CD4-positive, alpha-beta T cell treated with Interleukin-10 for 1 hour (primary cell): ENCODE measurements around the gene HOXB3.
A peak's percentile ranks its signal among the peaks of the same experiment; 100 is the strongest.

ENCODE experiments used
- DNase-seq: peaks from one replicate; pipeline ENCODE4 v3.0.0-alpha.2; 2020

The HOXB3 gene

GRCh38 chr17:48589831-48590606, at the start of gene HOXB3:
Gene HOXB3 (minus strand): TSS chr17:48590241. CDS start chr17:48552474, 37,767 bp downstream.
- DNase-seq = no peak

- DNase-seq = no peak
These were observed 49.1 kb upstream of the HOXB3 start for GRCh38 chr17:48639136-48639535.

GRCh38 chr17:48637323-48638260, 47.6 kb upstream of the HOXB3 start:
- no peak for DNase-seq

GRCh38 chr17:48636177-48637018, 46.4 kb upstream of the HOXB3 start:
- DNase-seq = peak; percentile 70

GRCh38 chr17:48634493-48635208, 44.6 kb upstream of the HOXB3 start:
- DNase-seq = no peak

GRCh38 chr17:48633266-48633677, 43.2 kb upstream of the HOXB3 start:
- no peak for DNase-seq

- no peak for DNase-seq
These were observed 42.7 kb upstream of the HOXB3 start for GRCh38 chr17:48632579-48633265.

GRCh38 chr17:48631693-48632578, 41.9 kb upstream of the HOXB3 start:
- DNase-seq = no peak

- no peak for DNase-seq
These were observed 41.1 kb upstream of the HOXB3 start for GRCh38 chr17:48630925-48631692.

- DNase-seq = no peak
These were observed 40.2 kb upstream of the HOXB3 start for GRCh38 chr17:48630009-48630924.

- DNase-seq = no peak
These were observed 39.3 kb upstream of the HOXB3 start for GRCh38 chr17:48629411-48629759.

GRCh38 chr17:48628649-48629410, 38.8 kb upstream of the HOXB3 start:
- DNase-seq = no peak

- DNase-seq = no peak
These were observed 37.8 kb upstream of the HOXB3 start for GRCh38 chr17:48627623-48628521.

- DNase-seq = no peak
These were observed 37.1 kb upstream of the HOXB3 start for GRCh38 chr17:48627118-48627597.

- peak; percentile 51 for DNase-seq
These were observed 36.4 kb upstream of the HOXB3 start, which contains the start of gene HOXB9 for GRCh38 chr17:48626245-48627117. Gene HOXB9 (minus strand): TSS chr17:48626358. CDS start chr17:48626269, 89 bp downstream.
